ENCODE data around the gene SP4. TPM values are rescaled to one million over a fixed set of nuclear protein-coding genes. Genes with fewer than 3 reads are reported as not detected.

Gene SP4
- total RNA-seq, 1 experiment from 2014 or later = 6.1 TPM

- no peaks in the 10 kb centered on the region for H4K20me1 ChIP-seq (ENCODE audit: insufficient read depth)
- no TSS peak for BruUV-seq (replicated peaks)
- no peak for DNase-seq
- H3K4me2 ChIP-seq = no peak overlapping the region
- no peaks in the 10 kb centered on the region for H3K36me3 ChIP-seq (ENCODE audit: low read depth)
- H3K4me3 ChIP-seq = no peak overlapping the region
- H3K9me3 ChIP-seq (ENCODE audit: insufficient read depth, low read depth) = peaks cover 13% of the 10 kb centered on the region
- H2AFZ ChIP-seq = no peak overlapping the region
- no peak for TF ChIP-seq EZH2 (IDR thresholded peaks at IDR 0.05; ENCODE audit: low read depth)
- no peak for TF ChIP-seq CTCF (conservative IDR thresholded peaks at IDR 0.05)
- H3F3A ChIP-seq (ENCODE audit: insufficient read depth, low read depth) = no peaks in the 10 kb centered on the region
- H3K9me2 ChIP-seq (ENCODE audit: insufficient read depth) = no peaks in the 10 kb centered on the region
- ChIA-PET CTCF (no interaction called here), POLR2A (ENCODE audit: unreplicated experiment) (no interaction called here)
- no peaks in the 10 kb centered on the region for H3K79me2 ChIP-seq (ENCODE audit: low read depth)
- no peaks in the 10 kb centered on the region for H3K27me3 ChIP-seq (ENCODE audit: insufficient read depth, low read depth)
- intact Hi-C loops (cut with micrococcal nuclease; ENCODE audit: unreplicated experiment) = no loop called here
- no peaks in the 10 kb centered on the region for H3K4me1 ChIP-seq (replicated peaks; ENCODE audit: insufficient read depth)
- no peak overlapping the region for H3K27ac ChIP-seq
Observed at GRCh38 chr7:21448974-21449373, 21.1 kb downstream of the SP4 start.

GRCh38 chr7:21450076-21450475 lies 22.2 kb downstream of the SP4 start:
- Histone ChIP-seq H3F3A (ENCODE audit: insufficient read depth, low read depth) (no peaks in the 10 kb centered on the region), H3K9me3 (ENCODE audit: insufficient read depth, low read depth) (peaks cover 24% of the 10 kb centered on the region), H3K4me1 (replicated peaks; ENCODE audit: insufficient read depth) (no peaks in the 10 kb centered on the region), H4K20me1 (ENCODE audit: insufficient read depth) (no peaks in the 10 kb centered on the region), H3K36me3 (ENCODE audit: low read depth) (no peaks in the 10 kb centered on the region), H2AFZ (no peak overlapping the region), H3K79me2 (ENCODE audit: low read depth) (no peaks in the 10 kb centered on the region), H3K27ac (no peak overlapping the region), H3K4me3 (no peak overlapping the region), H3K27me3 (ENCODE audit: insufficient read depth, low read depth) (no peaks in the 10 kb centered on the region), H3K9me2 (ENCODE audit: insufficient read depth) (no peaks in the 10 kb centered on the region), H3K4me2 (no peak overlapping the region)
- TF ChIP-seq CTCF (conservative IDR thresholded peaks at IDR 0.05) (no peak), EZH2 (IDR thresholded peaks at IDR 0.05; ENCODE audit: low read depth) (no peak)
- intact Hi-C loops (cut with micrococcal nuclease; ENCODE audit: unreplicated experiment) = no loop called here
- POLR2A ChIA-PET (ENCODE audit: unreplicated experiment) = no interaction called here
- BruUV-seq (replicated peaks) = no TSS peak
- CTCF ChIA-PET = no interaction called here
- no peak for DNase-seq

- POLR2A ChIA-PET (ENCODE audit: unreplicated experiment) = no interaction called here
- TF ChIP-seq EZH2 (IDR thresholded peaks at IDR 0.05; ENCODE audit: low read depth) = no peak
- no peak for TF ChIP-seq CTCF (conservative IDR thresholded peaks at IDR 0.05)
- CTCF ChIA-PET = no interaction called here
- H4K20me1 ChIP-seq (ENCODE audit: insufficient read depth) = no peaks in the 10 kb centered on the region
- H3K4me3 ChIP-seq = no peak overlapping the region
- peaks cover 25% of the 10 kb centered on the region for H3K9me3 ChIP-seq (ENCODE audit: insufficient read depth, low read depth)
- H3K4me2 ChIP-seq = no peak overlapping the region
- H3F3A ChIP-seq (ENCODE audit: insufficient read depth, low read depth) = no peaks in the 10 kb centered on the region
- no peak for DNase-seq
- intact Hi-C loops (cut with micrococcal nuclease; ENCODE audit: unreplicated experiment) = no loop called here
- no peak overlapping the region for H2AFZ ChIP-seq
- no peaks in the 10 kb centered on the region for H3K4me1 ChIP-seq (replicated peaks; ENCODE audit: insufficient read depth)
- H3K27me3 ChIP-seq (ENCODE audit: insufficient read depth, low read depth) = no peaks in the 10 kb centered on the region
- no peak overlapping the region for H3K27ac ChIP-seq
- H3K79me2 ChIP-seq (ENCODE audit: low read depth) = no peaks in the 10 kb centered on the region
- no TSS peak for BruUV-seq (replicated peaks)
- no peaks in the 10 kb centered on the region for H3K36me3 ChIP-seq (ENCODE audit: low read depth)
- H3K9me2 ChIP-seq (ENCODE audit: insufficient read depth) = no peaks in the 10 kb centered on the region
Observed at GRCh38 chr7:21450941-21451340, 23.1 kb downstream of the SP4 start.

Measured in PC-9 (cell line).